Subcutaneous adipose tissue (tissue), 4 donors: Measurements from ENCODE around the gene LARGE1. TPM values are rescaled to one million over a fixed set of nuclear protein-coding genes. Genes with fewer than 3 reads are reported as not detected.

ENCODE experiments used
- CTCF ChIP-seq: fragments of 450-650 bp; IDR thresholded peaks from one replicate; pipeline ENCODE4 v1.5.1; 2016; ENCODE audit warnings: low read depth, mild to moderate bottlenecking, control low read depth, antibody characterized with exemption, moderate library complexity
- total RNA-seq, 4 donors: library from RNA; depleted of rRNA; stranded (reverse); fragments of >200 nt; gene quantifications; one replicate each; pipeline ENCODE4 v1.1.0, GENCODE V29; 2016

Gene LARGE1
- total RNA-seq, 4 donors from 2014 or later = 19.4 to 28.8 (median 22.1) TPM

DNA sequence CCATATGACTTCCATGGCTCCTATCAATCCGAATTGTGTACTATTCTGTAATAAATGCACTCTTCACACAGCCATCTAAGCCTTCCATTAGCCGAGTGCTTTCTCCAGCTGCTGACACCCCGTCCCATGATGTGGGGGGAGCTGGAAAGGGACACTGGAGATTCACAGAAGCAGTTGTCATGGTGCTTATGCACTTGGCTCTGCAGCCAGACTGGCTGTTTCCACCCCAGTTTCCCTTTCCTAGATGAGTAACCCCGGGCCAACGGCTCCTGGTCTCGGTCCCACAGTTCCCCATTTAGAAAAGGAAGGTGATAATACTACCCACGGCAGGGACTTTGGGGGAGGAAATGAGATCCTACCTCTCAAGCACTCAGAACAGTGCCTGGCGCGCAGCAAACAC lies 617.2 kb downstream of the LARGE1 start:
- no peak for TF ChIP-seq CTCF

DNA sequence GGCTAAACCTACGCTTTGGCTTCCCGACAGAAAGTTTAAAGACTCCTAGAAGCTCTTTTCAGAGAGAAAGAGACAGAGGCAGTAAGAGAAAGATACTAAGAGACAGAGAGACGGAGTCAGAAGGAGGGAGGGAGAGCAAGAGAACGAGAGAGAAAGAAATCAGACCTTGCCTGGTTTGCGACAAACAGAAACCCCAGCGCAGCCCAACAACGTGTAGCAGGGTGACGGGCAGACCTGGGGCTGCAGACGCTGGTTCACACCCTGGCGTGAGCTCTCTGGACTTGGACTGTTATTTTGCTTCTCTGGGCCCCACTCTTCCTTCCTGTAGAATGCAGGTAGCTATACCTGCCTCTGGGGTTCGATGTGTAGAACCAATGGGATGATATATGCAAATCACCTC lies 617.7 kb downstream of the LARGE1 start:
- TF ChIP-seq CTCF = no peak

DNA sequence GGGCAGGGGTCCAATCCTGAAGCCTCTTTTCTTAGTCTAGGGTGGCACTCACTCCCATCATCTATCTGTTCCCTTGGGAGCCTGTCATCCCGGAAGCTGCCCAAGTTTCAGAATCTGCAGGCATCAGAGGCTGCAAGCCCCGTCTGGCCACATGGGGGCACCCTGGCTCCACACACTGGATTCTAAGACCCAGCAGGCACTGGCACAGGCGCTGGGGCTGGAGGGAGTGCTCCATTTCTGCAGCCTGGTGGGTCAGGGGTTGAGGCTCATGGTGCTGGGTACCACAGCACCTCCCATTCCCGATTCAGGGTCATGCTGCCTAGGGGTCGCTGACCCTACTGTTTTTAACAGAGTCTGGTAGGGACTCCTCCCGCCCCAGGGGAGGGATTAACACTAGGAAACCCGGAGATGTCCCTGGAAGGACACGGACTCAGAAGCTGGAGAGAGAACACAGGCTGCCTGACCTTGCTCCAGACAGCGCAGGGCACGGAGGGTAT lies 618.2 kb downstream of the LARGE1 start:
- TF ChIP-seq CTCF = no peak

- TF ChIP-seq CTCF = no peak
Measured at GRCh38 chr22:33300165-33300564, 620.1 kb downstream of the LARGE1 start.

GRCh38 chr22:33299245-33299956 lies 620.9 kb downstream of the LARGE1 start:
- no peak for TF ChIP-seq CTCF

GRCh38 chr22:33296941-33297340 lies 623.3 kb downstream of the LARGE1 start:
- TF ChIP-seq CTCF = no peak

DNA sequence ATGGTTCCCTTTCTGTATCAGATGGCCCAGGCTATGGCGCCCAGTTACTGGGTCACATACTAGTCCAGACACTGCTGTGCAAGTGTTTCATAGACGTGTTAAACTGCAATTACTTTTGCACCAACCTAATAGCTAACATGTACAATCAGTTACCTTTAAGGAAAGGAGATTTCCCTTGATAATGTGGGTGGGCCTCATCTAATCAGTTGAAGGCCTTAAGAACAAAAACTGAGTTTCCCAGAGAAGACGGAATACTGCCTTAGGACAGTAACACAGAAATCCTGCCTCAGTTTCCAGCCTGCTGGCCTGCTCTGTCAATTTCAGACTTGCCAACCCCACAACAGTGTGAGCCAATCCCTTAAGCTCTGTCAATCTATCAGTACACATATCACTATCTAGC lies 632.2 kb downstream of the LARGE1 start:
- TF ChIP-seq CTCF = no peak
